ENCODE data around the gene ACTN4. TPM values are rescaled to one million over a fixed set of nuclear protein-coding genes. Genes with fewer than 3 reads are reported as not detected.

ACTN4 gene
- total RNA-seq, 1 experiment from 2014 or later = 399 TPM

DNA sequence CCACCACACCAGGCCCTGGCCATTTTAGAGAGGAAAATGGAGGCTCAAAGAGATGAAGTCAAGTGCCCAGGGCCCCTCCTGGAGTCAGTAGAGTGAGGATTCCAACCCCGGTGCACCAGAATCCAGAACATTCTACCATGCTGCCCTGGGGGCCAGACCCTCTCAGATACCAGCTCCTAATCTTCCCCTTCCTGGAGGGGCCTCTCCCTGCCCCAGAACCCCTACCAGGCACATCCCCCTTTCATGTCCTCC, 85.7 kb downstream of the ACTN4 start:
- H3K36me3 ChIP-seq = peaks cover 36% of the 10 kb centered on the region
- no peaks in the 10 kb centered on the region for H3K9me3 ChIP-seq (replicated peaks)
- H3K27ac ChIP-seq = no peak overlapping the region
- H3K4me1 ChIP-seq (replicated peaks) = peaks cover 12% of the 10 kb centered on the region
- no peaks in the 10 kb centered on the region for H3K27me3 ChIP-seq (replicated peaks)
- DNase-seq (ENCODE audit: low read depth in 1 of 2, low spot score in 2 of 2) = no peak
- no peak overlapping the region for H3K4me3 ChIP-seq

DNA sequence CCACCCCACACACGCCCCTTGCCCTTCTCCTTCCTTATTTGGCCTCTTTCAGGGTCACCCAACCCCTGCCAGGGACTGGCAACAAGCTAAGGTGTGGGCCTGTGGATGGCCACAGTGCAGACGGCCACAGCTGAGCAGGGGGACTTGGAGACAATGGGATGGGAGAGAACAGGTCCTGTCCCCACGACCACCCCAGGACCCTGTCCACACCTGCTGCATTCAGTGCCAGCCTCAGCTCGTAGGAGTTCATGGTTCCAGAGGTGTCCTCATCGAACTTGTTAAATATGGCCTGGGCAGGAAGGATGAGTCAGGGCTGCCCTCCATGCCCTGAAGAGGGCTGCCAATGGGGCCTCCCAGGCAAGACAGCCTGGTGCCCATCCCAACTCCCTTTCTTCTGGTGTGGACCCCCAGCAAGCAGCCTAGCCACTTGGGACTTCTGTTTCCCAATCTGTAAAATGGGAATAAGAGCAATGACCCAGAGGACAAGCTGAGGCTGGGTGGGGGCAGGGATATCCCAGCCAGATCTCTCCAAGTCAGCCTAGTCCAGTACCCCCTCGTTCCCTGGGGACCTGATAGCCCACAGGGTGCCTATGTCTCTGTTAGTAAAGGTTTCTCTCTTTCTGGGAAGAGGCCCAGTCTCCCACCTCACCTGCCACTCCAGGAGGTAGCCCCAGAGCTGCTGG, 86.2 kb downstream of the ACTN4 start:
- DNase-seq (ENCODE audit: low read depth in 1 of 2, low spot score in 2 of 2) = peak; percentile 36 to 42
- no peaks in the 10 kb centered on the region for H3K9me3 ChIP-seq (replicated peaks)
- no peak overlapping the region for H3K27ac ChIP-seq
- peaks cover 34% of the 10 kb centered on the region for H3K36me3 ChIP-seq
- H3K27me3 ChIP-seq (replicated peaks) = no peaks in the 10 kb centered on the region
- H3K4me1 ChIP-seq (replicated peaks) = peaks cover 12% of the 10 kb centered on the region
- no peak overlapping the region for H3K4me3 ChIP-seq

DNA sequence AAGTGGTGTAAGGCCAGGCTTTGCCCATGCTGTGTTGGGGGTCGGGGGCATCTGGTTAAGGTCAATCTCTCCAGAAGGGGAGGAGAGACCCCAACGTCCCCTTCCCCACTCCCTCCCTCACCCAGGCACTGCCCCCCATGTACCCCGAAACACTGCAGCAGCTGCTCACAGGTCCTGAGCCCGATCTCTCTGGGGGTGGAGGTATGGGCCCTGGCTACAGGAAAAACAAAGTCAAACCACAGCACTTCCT, 86.7 kb downstream of the ACTN4 start:
- Histone ChIP-seq H3K27ac (no peak overlapping the region), H3K36me3 (peaks cover 29% of the 10 kb centered on the region), H3K9me3 (replicated peaks) (no peaks in the 10 kb centered on the region), H3K4me1 (replicated peaks) (peaks cover 12% of the 10 kb centered on the region), H3K4me3 (no peak overlapping the region), H3K27me3 (replicated peaks) (no peaks in the 10 kb centered on the region)
- peak in 1 of 2 experiments; percentile 41 for DNase-seq (ENCODE audit: low read depth in 1 of 2, low spot score in 2 of 2)

DNA sequence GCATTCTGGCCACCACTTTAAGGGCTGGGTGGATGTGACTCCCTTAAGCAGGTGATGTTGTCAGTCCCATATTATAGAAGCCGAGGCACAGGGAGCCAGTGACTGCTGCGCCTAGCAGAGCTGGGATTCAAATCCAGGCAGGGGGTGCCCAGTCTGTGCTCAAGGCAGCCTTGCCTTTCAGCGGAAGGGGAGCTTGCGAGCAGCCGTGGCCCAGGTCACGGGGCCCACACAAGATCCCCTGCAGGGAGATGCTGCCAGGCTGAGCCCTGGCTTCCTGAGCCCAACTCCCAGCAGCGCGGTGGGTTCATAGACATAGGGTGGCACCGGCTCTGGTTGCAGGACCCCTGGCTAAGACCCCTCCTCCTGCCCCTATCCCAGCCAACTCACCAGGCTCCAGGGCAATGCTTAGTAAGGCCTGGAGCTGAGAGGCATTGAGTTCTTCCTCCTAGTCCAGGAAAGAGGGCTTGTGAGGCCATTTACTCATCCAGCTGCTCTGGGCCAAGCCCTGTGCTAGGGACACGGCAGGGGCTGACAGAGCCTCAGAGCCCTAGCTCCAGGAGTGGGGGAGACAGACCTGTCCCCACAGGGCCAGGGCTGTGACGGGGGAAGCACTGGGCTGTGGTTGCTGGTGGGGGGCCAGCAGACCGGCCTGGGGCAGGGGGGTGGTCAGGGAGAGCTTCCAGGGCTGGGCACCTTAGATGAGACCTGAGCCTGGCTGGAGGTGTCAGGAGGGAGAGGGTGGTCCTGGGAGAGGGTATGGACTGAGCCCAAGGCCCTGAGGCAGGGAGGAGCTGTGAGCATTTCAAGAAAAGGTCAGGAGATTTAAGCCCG, 87.2 kb downstream of the ACTN4 start:
- Histone ChIP-seq H3K9me3 (replicated peaks) (no peaks in the 10 kb centered on the region), H3K36me3 (peaks cover 25% of the 10 kb centered on the region), H3K4me1 (replicated peaks) (peaks cover 12% of the 10 kb centered on the region), H3K27me3 (replicated peaks) (no peaks in the 10 kb centered on the region), H3K27ac (no peak overlapping the region), H3K4me3 (no peak overlapping the region)
- peak in 1 of 2 experiments; percentile 44 for DNase-seq (ENCODE audit: low read depth in 1 of 2, low spot score in 2 of 2)

DNA sequence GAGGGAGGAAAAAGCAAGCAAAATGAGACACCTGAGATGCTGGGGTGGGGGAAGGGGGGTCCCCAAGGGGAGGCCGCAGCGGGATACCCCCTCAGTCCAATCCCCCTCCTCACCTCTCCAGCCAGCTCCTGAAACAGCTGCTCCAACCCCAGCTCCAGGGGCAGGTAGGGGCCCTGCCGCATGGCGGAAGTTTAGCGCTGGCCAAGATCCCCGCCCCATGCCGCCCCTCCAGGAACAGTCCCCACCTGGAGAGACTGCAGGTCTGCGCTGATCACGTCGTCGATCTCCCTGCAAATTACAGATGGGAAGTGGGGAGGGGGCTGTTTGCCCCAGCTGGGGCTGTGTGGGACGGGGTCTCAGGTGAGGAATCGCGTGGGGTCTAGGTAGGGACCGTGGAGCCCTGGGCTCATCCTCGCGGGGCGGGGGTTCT, 87.8 kb downstream of the ACTN4 start:
- Histone ChIP-seq H3K9me3 (replicated peaks) (no peaks in the 10 kb centered on the region), H3K4me1 (replicated peaks) (peaks cover 12% of the 10 kb centered on the region), H3K36me3 (peaks cover 22% of the 10 kb centered on the region), H3K4me3 (no peak overlapping the region), H3K27me3 (replicated peaks) (no peaks in the 10 kb centered on the region), H3K27ac (no peak overlapping the region)
- DNase-seq (ENCODE audit: low read depth in 1 of 2, low spot score in 2 of 2) = peak in 1 of 2 experiments; percentile 42

DNA sequence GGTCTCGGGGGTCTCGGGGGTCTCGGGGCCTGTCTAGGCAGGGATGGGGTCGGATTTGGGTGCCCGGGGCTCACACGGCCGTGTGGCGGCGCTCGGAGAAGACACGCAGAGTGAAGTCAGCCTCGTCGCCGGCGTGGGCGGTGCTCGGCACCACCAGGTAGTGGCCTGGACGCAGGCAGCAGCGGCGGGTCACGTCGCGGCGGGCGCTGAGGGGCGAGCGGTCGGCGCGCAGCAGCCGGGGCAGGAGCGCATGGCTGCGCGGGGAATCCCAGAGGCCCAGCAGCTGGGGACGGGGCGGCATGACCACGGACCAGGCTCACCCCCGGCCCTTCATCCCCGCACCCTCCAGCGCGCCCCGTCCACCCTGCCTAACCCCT, 88.6 kb downstream of the ACTN4 start:
- Histone ChIP-seq H3K4me1 (replicated peaks) (peaks cover 12% of the 10 kb centered on the region), H3K36me3 (peaks cover 16% of the 10 kb centered on the region), H3K9me3 (replicated peaks) (no peaks in the 10 kb centered on the region), H3K27me3 (replicated peaks) (no peaks in the 10 kb centered on the region), H3K4me3 (peak overlapping the region; percentile 31), H3K27ac (no peak overlapping the region)
- DNase-seq (ENCODE audit: low read depth in 1 of 2, low spot score in 2 of 2) = peak in 1 of 2 experiments; percentile 61

DNA sequence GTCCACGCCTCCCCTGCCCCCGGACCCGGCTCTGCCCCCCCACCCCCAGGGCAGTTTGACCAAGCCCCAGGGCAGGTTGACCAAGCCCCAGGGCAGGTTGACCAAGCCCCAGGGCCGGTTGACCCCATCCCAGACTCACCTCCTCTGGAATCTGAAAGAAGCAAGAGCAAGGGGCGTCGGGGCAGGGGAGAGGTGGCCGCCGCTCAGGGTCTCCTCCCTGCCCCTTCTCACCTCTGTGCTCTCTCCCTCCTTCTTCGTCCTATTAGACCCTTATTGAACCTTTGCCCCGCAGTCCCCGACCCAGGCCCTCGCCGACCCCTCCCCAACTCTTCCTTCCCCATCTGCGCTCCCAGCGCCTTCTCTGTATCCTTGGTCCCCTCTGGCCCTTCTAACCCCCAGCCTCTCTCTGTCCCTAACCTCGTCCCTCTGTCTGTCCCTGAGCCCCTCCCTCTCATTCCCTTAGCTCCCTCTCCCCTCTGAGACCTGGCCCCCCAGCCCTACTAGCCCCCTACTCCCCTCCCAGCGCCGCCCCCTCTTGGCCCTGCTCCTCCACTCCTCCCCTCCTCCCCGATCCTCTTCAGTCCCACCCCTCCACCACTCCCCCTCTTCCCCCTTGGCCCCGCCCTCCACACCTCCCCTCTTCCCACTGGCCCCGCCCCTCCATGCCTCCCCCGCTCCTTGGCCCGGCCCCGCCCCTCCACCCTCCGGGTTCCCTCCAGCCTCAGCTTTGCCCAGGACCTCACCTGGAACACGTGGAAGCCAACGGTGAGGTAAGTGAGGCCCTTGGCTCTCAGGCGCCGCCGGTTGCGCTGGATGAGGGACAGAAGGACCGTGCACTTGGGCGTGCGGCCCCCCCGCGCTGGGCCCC, 89.2 kb downstream of the ACTN4 start:
- no peaks in the 10 kb centered on the region for H3K27me3 ChIP-seq (replicated peaks)
- H3K4me1 ChIP-seq (replicated peaks) = peaks cover 12% of the 10 kb centered on the region
- H3K36me3 ChIP-seq = peaks cover 9% of the 10 kb centered on the region
- DNase-seq (ENCODE audit: low read depth in 1 of 2, low spot score in 2 of 2) = no peak
- no peak overlapping the region for H3K27ac ChIP-seq
- peak overlapping the region; percentile 31 for H3K4me3 ChIP-seq
- no peaks in the 10 kb centered on the region for H3K9me3 ChIP-seq (replicated peaks)

DNA sequence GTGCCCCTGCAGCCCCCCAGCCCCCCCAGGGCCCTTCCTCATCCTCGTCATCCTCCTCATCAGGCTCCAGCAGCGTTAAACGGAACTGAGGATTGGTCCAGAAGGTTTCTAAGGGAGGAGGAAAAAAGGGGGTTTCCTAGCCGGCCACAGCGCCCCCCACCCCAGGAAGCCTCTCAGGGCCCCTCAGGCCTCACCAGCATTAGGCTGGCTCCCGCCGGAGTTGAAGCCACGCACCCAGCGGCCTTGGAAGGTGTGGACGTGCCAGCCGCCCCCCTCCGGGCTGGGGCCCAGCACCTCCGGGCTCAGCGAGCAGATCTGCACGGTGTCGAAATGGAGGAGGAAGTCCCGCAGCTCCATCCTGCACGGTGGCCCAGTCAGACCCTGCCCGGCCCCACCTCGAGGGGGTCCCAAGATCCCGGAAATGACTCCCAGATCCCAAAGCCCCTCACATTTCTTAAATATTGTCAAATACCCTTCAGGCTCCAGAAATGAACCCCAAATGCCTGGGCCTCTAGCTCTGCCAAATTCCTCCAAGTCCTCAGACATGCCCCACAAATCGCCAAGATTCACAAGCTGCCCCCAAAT, 89.9 kb downstream of the ACTN4 start:
- Histone ChIP-seq H3K4me1 (replicated peaks) (peaks cover 12% of the 10 kb centered on the region), H3K4me3 (no peak overlapping the region), H3K27ac (no peak overlapping the region), H3K36me3 (peaks cover 2% of the 10 kb centered on the region), H3K27me3 (replicated peaks) (no peaks in the 10 kb centered on the region), H3K9me3 (replicated peaks) (no peaks in the 10 kb centered on the region)
- DNase-seq (ENCODE audit: low read depth in 1 of 2, low spot score in 2 of 2) = no peak

DNA sequence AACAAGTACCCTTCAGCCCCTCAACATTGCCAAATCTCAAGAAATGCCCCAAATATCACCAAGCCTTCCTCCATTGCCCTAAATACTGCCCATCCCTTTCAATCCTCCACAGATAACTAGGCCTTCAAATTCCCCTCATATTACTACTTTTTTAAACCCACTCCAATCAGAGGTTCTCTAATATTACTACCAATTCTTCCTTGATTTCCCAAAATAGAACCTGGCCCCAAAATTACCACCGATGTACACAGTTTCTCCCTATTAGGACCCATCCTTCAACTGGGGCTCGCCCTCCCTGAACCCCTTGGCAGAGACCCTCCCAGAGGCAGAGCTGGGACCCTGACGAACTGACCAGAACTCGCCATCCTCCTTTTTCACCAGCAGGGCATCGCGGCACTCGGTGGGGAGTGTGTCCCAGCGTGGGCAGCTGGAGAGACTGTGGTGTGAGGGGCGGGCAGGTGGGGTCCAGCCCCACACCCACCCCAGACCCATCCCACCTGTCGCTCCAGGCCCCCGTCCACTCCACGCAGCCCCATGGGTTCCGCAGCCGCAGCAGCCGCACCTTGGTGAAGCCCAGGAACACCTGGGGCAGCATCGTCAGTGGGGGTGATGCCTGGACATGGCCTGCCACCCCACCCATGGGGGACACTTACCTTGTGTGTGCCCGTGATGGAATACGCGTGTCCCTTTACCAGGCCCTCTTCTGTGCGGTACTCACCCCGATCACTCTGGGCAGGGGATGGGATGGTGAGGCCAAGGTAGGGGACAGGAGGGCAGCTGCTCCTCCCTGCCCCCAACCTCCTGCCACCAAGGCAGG, 90.7 kb downstream of the ACTN4 start:
- Histone ChIP-seq H3K27me3 (replicated peaks) (no peaks in the 10 kb centered on the region), H3K4me1 (replicated peaks) (peaks cover 12% of the 10 kb centered on the region), H3K27ac (no peak overlapping the region), H3K36me3 (no peaks in the 10 kb centered on the region), H3K4me3 (no peak overlapping the region), H3K9me3 (replicated peaks) (no peaks in the 10 kb centered on the region)
- no peak for DNase-seq (ENCODE audit: low read depth in 1 of 2, low spot score in 2 of 2)

DNA sequence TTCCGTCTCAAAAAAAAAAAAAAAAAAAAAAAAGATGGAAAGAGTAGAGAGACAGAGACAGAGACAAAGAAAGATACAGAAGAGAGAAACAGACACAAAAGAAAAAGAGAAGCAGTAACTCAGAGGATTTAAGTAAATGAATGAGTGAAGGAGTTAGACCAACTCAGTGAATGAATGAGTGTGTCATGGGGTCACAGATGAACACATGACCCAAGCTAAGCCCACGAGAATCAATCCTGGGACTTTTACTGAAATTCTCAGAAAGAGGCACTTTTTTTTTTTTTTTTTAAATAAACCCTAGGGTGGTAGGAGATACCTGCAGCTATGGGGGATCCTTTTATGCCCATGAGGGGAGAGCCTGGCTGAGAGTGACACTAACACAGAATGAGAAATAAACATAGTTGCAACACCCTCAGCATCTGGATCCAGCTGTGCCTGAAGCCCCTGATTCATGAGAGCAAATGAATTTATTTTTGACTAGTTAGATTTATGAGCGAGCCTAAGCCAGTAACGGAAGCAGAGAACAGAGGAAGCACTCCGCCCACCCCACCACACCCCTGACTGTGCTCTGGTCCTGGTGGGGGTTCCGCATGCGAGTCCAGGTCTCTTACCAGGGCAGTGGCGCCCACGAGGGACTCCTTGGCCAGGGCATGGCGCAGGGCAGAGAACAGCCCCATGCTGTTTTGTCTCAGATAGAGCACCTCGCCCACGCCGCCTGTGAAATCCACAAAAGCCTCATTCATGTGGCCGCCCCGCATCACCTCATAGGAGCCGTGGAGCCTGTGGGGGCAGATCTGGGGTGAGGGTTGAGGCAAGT, 92.2 kb downstream of the ACTN4 start:
- Histone ChIP-seq H3K27ac (no peak overlapping the region), H3K27me3 (replicated peaks) (no peaks in the 10 kb centered on the region), H3K9me3 (replicated peaks) (no peaks in the 10 kb centered on the region), H3K4me1 (replicated peaks) (peaks cover 3% of the 10 kb centered on the region), H3K4me3 (no peak overlapping the region), H3K36me3 (no peaks in the 10 kb centered on the region)
- no peak for DNase-seq (ENCODE audit: low read depth in 1 of 2, low spot score in 2 of 2)

DNA sequence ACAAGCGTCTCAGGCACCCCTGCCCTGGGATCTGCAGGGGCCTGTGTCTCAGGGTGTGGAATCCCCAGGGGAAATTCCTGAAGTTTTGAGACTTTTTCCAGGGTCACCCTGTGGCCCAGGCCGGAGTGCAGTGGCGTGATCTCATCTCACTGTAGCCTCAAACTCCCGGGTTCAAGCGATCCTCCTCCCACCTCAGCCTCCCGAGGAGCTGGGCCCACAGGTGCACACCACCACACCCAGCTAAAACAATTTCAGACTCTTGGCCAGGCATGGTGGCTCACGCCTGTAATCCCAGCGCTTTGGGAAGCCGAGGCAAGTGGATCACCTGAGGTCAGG, 92.8 kb downstream of the ACTN4 start:
- Histone ChIP-seq H3K9me3 (replicated peaks) (no peaks in the 10 kb centered on the region), H3K4me3 (no peak overlapping the region), H3K27ac (no peak overlapping the region), H3K36me3 (no peaks in the 10 kb centered on the region), H3K4me1 (replicated peaks) (peaks cover 3% of the 10 kb centered on the region), H3K27me3 (replicated peaks) (no peaks in the 10 kb centered on the region)
- DNase-seq (ENCODE audit: low read depth in 1 of 2, low spot score in 2 of 2) = no peak

DNA sequence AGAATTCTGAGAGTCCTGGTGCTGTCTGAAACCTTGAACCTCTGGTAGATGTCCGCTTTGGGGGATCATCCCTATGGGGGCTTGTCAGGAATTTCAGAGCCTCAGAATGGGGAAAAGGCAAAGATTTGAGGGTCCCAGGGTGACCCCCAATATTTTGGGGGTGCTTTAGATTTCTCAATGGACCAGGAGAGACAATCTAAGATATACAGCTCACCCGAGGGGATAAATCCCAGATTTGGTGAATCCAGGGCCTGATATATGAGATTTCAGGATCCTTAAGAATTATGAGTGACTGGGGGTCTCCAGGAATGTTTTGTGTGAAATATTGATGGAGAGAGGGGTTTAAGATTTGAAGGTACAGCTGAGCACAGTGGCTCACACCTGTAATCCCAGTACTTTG, 93.5 kb downstream of the ACTN4 start:
- H3K27ac ChIP-seq = no peak overlapping the region
- H3K4me3 ChIP-seq = no peak overlapping the region
- H3K36me3 ChIP-seq = no peaks in the 10 kb centered on the region
- no peaks in the 10 kb centered on the region for H3K9me3 ChIP-seq (replicated peaks)
- H3K4me1 ChIP-seq (replicated peaks) = peaks cover 3% of the 10 kb centered on the region
- DNase-seq (ENCODE audit: low read depth in 1 of 2, low spot score in 2 of 2) = no peak
- no peaks in the 10 kb centered on the region for H3K27me3 ChIP-seq (replicated peaks)

DNA sequence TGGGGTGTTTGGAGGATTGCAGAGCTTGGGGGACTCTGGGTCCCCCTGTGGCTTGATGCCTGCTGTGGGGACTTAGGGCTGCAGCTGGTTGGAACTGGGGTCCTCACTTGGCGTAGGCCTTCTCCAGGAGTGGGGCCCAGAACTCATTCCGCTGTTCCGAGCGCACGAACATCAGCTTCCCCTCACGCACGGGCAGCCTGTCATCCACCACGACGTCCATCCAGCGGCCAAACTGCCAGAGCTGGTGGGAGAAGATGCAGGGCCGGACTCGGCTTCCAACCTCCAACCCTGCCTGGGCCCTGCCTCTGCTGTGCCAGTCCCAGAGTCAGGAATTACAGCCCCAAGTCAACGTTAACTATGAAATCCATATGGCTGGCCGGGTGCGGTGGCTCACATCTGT, 94.2 kb downstream of the ACTN4 start:
- no peaks in the 10 kb centered on the region for H3K36me3 ChIP-seq
- DNase-seq (ENCODE audit: low read depth in 1 of 2, low spot score in 2 of 2) = no peak
- H3K4me3 ChIP-seq = no peak overlapping the region
- H3K27ac ChIP-seq = no peak overlapping the region
- H3K27me3 ChIP-seq (replicated peaks) = no peaks in the 10 kb centered on the region
- H3K4me1 ChIP-seq (replicated peaks) = no peaks in the 10 kb centered on the region
- H3K9me3 ChIP-seq (replicated peaks) = no peaks in the 10 kb centered on the region

Measured in SJSA1 (cell line).